Hepatocyte (in vitro differentiated cells): ENCODE results near the gene THSD7B. TPM values are rescaled to one million over a fixed set of nuclear protein-coding genes. Genes with fewer than 3 reads are reported as not detected.
"Not testable (repeated sequence)": the region's sequence is repeated elsewhere in the genome, so short reads cannot be mapped to it uniquely, and the experiment has no call there.

Experiments
- DNase-seq: peaks from one replicate; pipeline ENCODE4 v3.0.0-alpha.2; 2016; ENCODE audit warnings: low spot score
- H2AFZ ChIP-seq: fragments of 200-600 bp; sonication (generic); 2 replicates; pipeline ENCODE4 v1.6.0; 2016; ENCODE audit warnings: antibody characterized with exemption, mild to moderate bottlenecking
- H3K27ac ChIP-seq: fragments of 200-600 bp; sonication (generic); 2 replicates; pipeline ENCODE4 v1.5.1; 2016; ENCODE audit warnings: mild to moderate bottlenecking
- H3K27me3 ChIP-seq: fragments of 200-600 bp; sonication (generic); 2 replicates; pipeline ENCODE4 v1.6.1; 2016
- H3K36me3 ChIP-seq: fragments of 200-600 bp; sonication (generic); replicated peaks from 2 replicates; pipeline ENCODE4 v1.5.1; 2016; ENCODE audit warnings: low read depth; ENCODE audit not compliant: insufficient read depth
- H3K4me1 ChIP-seq: fragments of 200-600 bp; sonication (generic); 2 replicates; pipeline ENCODE4 v1.5.1; 2016; ENCODE audit warnings: mild to moderate bottlenecking, moderate library complexity; ENCODE audit not compliant: insufficient read depth
- H3K4me2 ChIP-seq: fragments of 200-600 bp; sonication (generic); 2 replicates; pipeline ENCODE4 v1.6.0; 2016
- H3K4me3 ChIP-seq: fragments of 200-600 bp; sonication (generic); 2 replicates; pipeline ENCODE4 v1.5.1; 2016; ENCODE audit warnings: mild to moderate bottlenecking
- H3K79me2 ChIP-seq: fragments of 200-600 bp; sonication (generic); 2 replicates; pipeline ENCODE4 v1.6.0; 2017; ENCODE audit warnings: mild to moderate bottlenecking
- H3K9me2 ChIP-seq: fragments of 200-600 bp; sonication (generic); replicated peaks from 2 replicates; pipeline ENCODE4 v1.6.0; 2017; ENCODE audit warnings: mild to moderate bottlenecking; ENCODE audit not compliant: insufficient read depth
- H3K9me3 ChIP-seq: fragments of 200-600 bp; sonication (generic); 2 replicates; pipeline ENCODE4 v1.5.1; 2016; ENCODE audit warnings: low read depth, mild to moderate bottlenecking
- H4K20me1 ChIP-seq: fragments of 200-600 bp; sonication (generic); 2 replicates; pipeline ENCODE4 v1.6.0; 2016; ENCODE audit warnings: mild to moderate bottlenecking; ENCODE audit not compliant: insufficient read depth, poor library complexity, severe bottlenecking
- CTCF ChIP-seq: fragments of 200-600 bp; sonication (generic); IDR thresholded peaks from 2 replicates; pipeline ENCODE4 v1.5.1; 2016; ENCODE audit warnings: antibody characterized with exemption, mild to moderate bottlenecking; ENCODE audit not compliant: poor library complexity
- EZH2 ChIP-seq: fragments of 200-600 bp; sonication (generic); IDR thresholded peaks from 2 replicates; pipeline ENCODE4 v1.6.1; 2016; ENCODE audit warnings: antibody characterized with exemption, mild to moderate bottlenecking, borderline replicate concordance
- EZH2phosphoT487 ChIP-seq: fragments of 200-600 bp; sonication (generic); IDR thresholded peaks from one replicate; pipeline ENCODE4 v1.6.1; 2018; ENCODE audit warnings: antibody characterized with exemption, mild to moderate bottlenecking, low read depth, moderate library complexity; ENCODE audit not compliant: unreplicated experiment, severe bottlenecking
- WGBS: methylation state at CpG from one replicate; pipeline ENCODE4 v1.1.6; 2016; ENCODE audit warnings: low lambda C conversion rate; ENCODE audit errors: missing lambda C conversion rate; 5-methylcytosine and 5-hydroxymethylcytosine counted together
- polyA plus RNA-seq: library from polyadenylated mRNA; unstranded; fragments of >200 nt; fragmentation: Nextera tagmentation; extraction: Ambion mirVana; gene quantifications from 2 replicates; pipeline ENCODE4 v1.2.1, GENCODE V29; 2016
- total RNA-seq: library from RNA; depleted of rRNA; stranded (reverse); fragments of >200 nt; gene quantifications from 2 replicates; pipeline ENCODE4 v1.2.3, GENCODE V29; 2014

Gene THSD7B
- total and polyA plus RNA-seq, 2 experiments from 2014 or later: 0.48 to 5.7 TPM

GRCh38 chr2:136962105-136962725, 196.9 kb downstream of the THSD7B start:
- H3K27ac ChIP-seq: no peak overlapping the region
- TF ChIP-seq EZH2 (no peak), EZH2phosphoT487 (no peak), CTCF (no peak)
- H3K4me1 ChIP-seq: no peaks in the 10 kb centered on the region
- H4K20me1 ChIP-seq: no peaks in the 10 kb centered on the region
- no peak overlapping the region for H3K4me2 ChIP-seq
- WGBS: 84% methylated on average over 3 of the region's 3 CpGs
- no peaks in the 10 kb centered on the region for H3K36me3 ChIP-seq
- H3K9me3 ChIP-seq: no peaks in the 10 kb centered on the region
- H3K79me2 ChIP-seq: no peaks in the 10 kb centered on the region
- H2AFZ ChIP-seq: no peak overlapping the region
- DNase-seq: no peak
- no peak overlapping the region for H3K4me3 ChIP-seq
- H3K27me3 ChIP-seq: peaks cover 3% of the 10 kb centered on the region
- H3K9me2 ChIP-seq: no peaks in the 10 kb centered on the region

GRCh38 chr2:136966485-136966884, 201.1 kb downstream of the THSD7B start:
- TF ChIP-seq CTCF: no peak
- TF ChIP-seq EZH2phosphoT487: no peak
- TF ChIP-seq EZH2: no peak
- no peaks in the 10 kb centered on the region for H3K9me2 ChIP-seq
- no peak overlapping the region for H3K4me2 ChIP-seq
- H3K4me3 ChIP-seq: no peak overlapping the region
- no peaks in the 10 kb centered on the region for H3K36me3 ChIP-seq
- no peak for DNase-seq
- H3K27me3 ChIP-seq: peaks cover 3% of the 10 kb centered on the region
- no peaks in the 10 kb centered on the region for H3K4me1 ChIP-seq
- H3K9me3 ChIP-seq: no peaks in the 10 kb centered on the region
- no peak overlapping the region for H3K27ac ChIP-seq
- WGBS: 57% methylated on average over 5 of the region's 5 CpGs
- no peaks in the 10 kb centered on the region for H3K79me2 ChIP-seq
- no peaks in the 10 kb centered on the region for H4K20me1 ChIP-seq
- no peak overlapping the region for H2AFZ ChIP-seq

DNA sequence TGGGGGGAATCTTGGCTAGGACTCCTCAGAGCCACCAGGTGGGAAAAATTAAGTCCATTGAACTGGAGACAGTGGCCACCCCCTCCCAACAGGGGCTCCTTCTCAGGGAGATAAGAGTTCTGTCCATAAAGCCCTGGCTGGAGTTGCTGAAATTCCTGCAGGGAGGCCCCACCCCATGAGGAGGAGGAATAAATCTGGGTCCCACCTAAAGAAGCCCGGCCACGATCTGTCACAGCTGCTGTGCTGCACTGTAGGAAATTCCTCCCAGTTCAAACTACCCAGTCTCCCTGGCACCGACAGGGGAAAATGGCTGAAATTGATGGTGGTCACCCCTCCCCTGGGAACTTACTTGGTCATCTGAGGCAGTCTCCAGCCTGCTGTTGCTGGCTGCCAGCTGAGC, 215.0 kb downstream of the THSD7B start:
- Histone ChIP-seq H3K4me2 (no peak overlapping the region), H3K36me3 (no peaks in the 10 kb centered on the region), H3K27ac (no peak overlapping the region), H3K27me3 (no peaks in the 10 kb centered on the region), H3K79me2 (no peaks in the 10 kb centered on the region), H3K9me2 (no peaks in the 10 kb centered on the region), H4K20me1 (no peaks in the 10 kb centered on the region), H3K4me1 (no peaks in the 10 kb centered on the region), H3K4me3 (no peak overlapping the region), H2AFZ (no peak overlapping the region), H3K9me3 (no peaks in the 10 kb centered on the region)
- TF ChIP-seq CTCF (no peak), EZH2phosphoT487 (no peak), EZH2 (no peak)
- 89% methylated on average over 3 of the region's 3 CpGs for WGBS
- no peak for DNase-seq

- DNase-seq, H3K27me3 ChIP-seq, H2AFZ ChIP-seq, H3K4me1 ChIP-seq, H3K36me3 ChIP-seq, H3K79me2 ChIP-seq, H3K9me2 ChIP-seq, H3K4me3 ChIP-seq, H3K27ac ChIP-seq, H3K4me2 ChIP-seq, H3K9me3 ChIP-seq, H4K20me1 ChIP-seq: not testable (repeated sequence)
- WGBS: 94% methylated on average over 6 of the region's 6 CpGs
Observed at GRCh38 chr2:136981689-136982088, 216.3 kb downstream of the THSD7B start.
